Transverse colon (tissue), 4 donors: Measurements from ENCODE around the gene VANGL1.

Experiments
- POLR2AphosphoS5 ChIP-seq, 3 donors: sonication (generic); formaldehyde crosslinking; IDR thresholded peaks; one replicate each; pipeline ENCODE4 v1.6.1; 2016; ENCODE audit warnings: antibody characterized with exemption in 3 of 3
- TF ChIP-seq, protein P1 (sequence below), 5 experiments: fragments of 200-600 bp in 3 of 5; fragments of 450-650 bp in 2 of 5; sonication (generic) in 3 of 5; IDR thresholded peaks; 1 replicate in 2 of 5; 2 replicates in 3 of 5; pipeline ENCODE4 v1.5.1; 2016 to 2017; ENCODE audit warnings: antibody characterized with exemption in 5 of 5, inconsistent platforms in 3 of 5, mild to moderate bottlenecking in 2 of 5, moderate library complexity in 1 of 5

DNA sequence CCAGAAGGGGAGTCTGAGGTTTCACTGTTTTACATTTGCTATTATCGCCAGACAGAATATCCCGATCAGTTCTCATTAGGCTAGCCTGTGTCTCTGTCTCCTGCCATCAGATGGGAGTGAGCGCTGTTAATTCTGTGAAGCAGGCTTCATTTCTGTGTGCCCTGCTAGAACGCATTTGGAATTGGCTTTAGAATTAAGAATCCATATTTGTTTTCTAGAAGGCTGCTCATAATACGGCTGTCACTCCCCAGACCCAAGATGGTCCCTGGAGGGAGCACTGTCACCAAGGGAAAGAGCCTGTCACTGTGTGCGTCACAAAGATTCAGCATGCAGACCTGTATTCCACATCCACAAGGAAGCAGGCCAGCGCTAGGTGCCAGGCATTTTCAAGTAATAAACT is 77.5 kb downstream of the VANGL1 start:
- TF ChIP-seq, protein P1, sequence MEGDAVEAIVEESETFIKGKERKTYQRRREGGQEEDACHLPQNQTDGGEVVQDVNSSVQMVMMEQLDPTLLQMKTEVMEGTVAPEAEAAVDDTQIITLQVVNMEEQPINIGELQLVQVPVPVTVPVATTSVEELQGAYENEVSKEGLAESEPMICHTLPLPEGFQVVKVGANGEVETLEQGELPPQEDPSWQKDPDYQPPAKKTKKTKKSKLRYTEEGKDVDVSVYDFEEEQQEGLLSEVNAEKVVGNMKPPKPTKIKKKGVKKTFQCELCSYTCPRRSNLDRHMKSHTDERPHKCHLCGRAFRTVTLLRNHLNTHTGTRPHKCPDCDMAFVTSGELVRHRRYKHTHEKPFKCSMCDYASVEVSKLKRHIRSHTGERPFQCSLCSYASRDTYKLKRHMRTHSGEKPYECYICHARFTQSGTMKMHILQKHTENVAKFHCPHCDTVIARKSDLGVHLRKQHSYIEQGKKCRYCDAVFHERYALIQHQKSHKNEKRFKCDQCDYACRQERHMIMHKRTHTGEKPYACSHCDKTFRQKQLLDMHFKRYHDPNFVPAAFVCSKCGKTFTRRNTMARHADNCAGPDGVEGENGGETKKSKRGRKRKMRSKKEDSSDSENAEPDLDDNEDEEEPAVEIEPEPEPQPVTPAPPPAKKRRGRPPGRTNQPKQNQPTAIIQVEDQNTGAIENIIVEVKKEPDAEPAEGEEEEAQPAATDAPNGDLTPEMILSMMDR (IDR thresholded peaks at IDR 0.05) = no peak
- no peak for TF ChIP-seq POLR2AphosphoS5 (IDR thresholded peaks at IDR 0.05)
